Measurements from ENCODE around the gene CCDC150.
"Not testable (repeated sequence)": the region's sequence is repeated elsewhere in the genome, so short reads cannot be mapped to it uniquely, and the experiment has no call there.

Gene CCDC150

DNA sequence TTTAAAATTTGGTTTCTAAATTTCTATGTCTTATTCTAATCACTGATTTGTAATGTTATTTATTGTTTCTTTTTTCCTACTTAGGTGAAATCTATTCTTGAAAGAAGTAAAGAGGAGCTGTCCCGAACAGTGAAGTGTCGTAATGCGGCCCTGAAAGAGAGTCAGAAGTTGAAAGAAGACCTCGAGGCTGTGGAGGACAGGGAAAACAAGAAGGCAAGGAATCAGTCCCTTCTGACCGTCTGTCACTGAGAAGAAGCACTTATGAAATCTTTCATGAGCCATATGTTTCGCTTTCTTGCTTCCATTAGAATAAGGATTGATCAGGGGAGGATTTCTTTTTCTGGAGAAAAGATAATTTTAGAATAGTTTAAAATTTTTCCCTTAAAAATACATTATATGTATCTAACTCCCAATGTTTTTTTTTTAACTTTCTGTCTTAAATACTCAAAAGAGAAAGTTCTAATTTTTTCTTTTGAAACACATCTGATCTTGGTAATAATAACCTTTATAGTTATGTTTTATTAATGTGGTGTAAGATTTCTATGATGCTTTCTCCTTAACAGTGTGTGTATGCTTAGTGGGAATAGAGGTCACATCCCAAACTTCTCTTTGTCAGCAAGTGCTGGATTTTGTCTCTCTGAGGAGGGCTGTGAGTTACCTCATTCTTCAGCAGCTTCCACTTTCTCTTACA lies 79.0 kb downstream of the CCDC150 start:
- DNase-seq, result no peak

DNA sequence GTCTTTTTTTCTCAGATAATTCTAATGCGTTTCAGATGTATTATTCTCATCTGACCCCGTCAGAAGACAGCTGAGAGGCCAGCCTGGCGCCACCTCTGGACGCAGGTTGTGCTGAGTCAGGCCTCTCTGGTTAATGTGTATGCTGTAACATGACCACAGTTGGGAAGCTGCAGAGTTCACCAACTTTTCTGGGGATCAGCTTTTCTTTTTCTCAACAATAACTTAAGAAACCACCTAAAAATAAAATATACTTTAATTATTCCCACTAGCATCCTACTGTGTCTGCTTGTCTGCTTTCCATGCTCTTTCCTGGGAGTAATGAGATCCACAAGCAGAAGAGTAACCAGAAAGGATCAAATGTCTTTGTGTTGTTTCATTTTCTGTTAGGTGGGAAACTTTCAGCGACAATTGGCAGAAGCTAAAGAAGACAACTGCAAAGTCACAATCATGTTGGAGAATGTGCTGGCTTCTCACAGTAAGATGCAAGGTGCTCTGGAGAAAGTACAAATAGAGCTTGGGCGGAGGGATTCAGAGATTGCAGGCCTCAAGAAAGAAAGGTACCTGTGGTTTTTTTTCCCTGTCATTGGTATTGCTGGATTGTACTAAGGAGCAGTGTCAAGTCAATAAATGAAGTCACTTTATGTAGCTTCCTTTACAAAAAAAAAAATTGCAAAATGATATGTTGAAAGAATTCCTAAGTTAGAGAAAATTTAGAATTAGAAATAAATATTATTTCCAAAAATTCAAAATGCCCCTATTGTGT lies 79.8 kb downstream of the CCDC150 start:
- peak in 1 of 2 experiments; percentile 7 for DNase-seq

DNA sequence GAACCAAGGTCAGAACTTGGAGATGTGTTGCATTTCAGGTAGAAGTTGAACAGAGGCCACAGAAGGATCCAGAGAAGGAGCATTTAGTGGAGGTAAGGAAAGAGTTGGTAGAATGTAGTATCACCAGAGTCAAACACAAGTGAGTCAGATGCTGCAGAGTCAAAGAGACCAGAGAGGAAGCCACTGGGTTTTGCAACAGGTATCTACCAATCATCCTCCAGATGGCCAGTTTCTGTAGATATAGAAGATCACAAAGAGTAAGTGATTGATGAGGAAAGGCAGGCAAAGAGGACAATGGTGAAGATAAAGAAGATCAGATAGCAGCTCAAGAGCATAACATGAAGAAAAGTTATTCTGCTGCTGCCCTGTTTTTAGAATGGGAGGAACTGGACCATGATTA lies 84.1 kb downstream of the CCDC150 start:
- no peak for DNase-seq

DNA sequence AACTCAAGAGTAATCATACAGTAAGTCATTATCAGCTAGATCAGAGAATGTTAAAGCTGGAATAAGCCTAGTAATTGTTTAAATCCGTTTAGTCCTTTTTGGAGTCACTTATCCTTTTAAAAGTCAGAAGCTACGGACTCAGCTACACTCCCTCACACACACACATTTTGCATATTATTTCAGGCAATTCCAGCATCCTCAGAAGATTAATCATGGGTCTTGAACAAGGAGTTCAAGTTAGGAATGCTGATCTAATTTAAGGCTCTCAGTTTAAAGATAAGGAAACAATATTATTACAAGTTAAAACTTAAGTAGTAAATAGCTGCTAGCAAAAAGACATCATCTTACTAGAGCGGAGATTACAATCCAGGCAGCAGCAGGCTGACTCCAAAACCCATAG lies 85.7 kb downstream of the CCDC150 start:
- no peak for DNase-seq

DNA sequence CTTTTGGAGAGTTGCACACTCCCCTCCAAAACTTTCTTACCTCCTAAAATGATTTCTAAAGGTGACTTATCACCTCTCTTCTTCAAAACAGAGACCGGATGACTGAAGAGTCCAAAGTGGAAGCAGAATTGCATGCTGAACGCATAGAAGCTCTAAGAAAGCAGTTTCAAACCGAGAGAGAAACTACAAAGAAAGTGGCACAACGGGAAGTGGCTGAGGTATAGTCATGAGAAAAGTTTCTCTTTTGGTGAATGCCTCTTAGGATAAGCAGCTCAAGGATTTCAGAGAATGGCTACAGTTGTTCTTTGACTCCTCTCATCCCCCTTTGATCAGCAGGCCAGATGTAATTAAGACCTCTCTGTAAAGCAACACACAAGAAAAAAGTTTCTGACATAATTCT lies 86.4 kb downstream of the CCDC150 start:
- no peak for DNase-seq

DNA sequence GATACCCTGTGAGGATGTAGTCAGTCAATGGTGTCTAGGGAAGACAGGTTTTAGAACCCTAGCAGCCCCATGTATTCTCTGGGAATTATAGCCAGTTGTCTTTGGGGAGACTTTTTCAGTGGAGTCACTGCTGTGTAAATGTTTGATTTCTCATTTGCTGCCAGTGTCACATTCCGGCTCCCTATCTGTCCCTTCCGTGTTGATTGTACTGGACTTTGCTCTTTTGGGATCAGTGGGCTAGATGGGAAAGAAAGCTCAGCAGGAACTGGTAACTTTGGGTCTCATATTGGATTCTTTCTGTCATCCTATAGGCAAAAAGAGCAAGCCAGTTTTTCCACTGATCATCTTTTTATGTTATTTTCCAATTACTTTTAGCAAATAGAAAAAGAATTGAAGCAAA lies 89.9 kb downstream of the CCDC150 start:
- DNase-seq, result no peak

DNA sequence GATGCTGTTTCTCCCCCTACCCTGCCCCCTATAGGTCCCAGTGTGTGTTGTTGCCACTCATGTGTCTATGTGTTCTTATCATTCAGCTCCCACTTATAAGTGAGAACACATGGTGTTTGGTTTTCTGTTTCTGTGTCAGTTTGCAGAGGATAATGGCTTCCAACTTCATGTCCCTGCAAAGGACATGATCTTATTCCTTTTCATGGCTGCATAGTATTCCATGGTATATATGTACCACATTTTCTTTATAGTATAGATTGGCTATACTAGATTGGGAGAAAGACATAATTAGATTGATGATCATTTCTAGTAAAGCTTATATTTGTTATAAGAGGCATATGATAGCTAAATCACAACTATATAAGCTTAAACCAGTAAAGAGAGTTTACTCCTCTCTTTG lies 97.1 kb downstream of the CCDC150 start:
- not testable (repeated sequence) for DNase-seq

DNA sequence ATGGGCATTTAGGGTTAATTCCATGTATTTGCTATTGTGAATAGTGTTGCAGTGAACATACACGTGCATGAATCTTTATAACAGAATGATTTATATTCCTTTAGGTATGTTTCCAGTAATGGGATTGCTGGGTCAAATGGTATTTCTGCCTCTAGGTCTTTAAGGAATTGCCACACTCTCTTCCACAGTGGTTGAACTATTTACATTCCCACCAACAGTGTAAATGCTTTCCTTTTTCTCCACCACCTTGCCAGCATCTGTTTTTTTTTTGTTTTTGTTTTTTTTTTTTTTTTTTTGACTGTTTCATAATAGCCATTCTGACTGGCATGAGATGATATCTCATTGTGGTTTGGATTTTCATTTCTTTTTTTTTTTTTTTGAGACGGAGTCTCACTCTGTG lies 97.5 kb downstream of the CCDC150 start:
- no peak for DNase-seq

DNA sequence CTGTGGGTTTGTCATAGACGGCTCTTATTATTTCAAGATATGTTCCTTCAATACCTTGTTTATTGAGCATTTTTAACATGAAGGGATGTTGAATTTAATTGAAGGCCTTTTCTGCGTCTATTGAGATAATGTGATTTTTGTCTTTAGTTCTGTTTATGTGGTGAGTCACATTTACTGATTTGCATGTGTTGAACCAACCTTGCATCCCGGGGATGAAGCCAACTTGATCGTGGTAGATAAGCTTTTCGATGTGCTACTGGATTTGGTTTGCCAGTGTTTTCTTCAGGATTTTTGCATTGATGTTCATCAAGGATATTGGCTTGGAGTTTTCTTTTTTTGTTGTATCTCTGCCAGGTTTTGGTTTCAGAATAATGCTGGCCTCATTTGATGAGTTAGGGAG lies 99.5 kb downstream of the CCDC150 start:
- no peak for DNase-seq

DNA sequence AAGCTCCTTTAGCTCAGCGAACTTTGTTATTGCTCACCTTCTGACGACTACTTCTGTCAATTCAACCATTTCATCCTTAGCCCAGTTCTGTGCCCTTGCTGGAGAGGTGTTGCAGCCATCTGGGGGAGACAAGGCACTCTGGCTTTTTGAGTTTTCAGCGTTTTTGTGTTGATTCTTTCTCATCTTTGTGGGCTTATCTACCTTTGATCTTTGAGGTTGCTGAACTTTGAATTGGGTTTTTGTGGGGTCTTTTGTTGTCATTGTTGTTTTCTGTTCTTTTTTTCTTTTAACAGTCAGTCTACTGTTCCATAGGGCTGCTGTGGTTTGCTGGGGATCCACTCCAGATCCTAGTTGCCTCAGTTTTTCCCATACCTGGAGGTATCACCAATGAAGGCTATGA lies 102.7 kb downstream of the CCDC150 start:
- no peak for DNase-seq

DNA sequence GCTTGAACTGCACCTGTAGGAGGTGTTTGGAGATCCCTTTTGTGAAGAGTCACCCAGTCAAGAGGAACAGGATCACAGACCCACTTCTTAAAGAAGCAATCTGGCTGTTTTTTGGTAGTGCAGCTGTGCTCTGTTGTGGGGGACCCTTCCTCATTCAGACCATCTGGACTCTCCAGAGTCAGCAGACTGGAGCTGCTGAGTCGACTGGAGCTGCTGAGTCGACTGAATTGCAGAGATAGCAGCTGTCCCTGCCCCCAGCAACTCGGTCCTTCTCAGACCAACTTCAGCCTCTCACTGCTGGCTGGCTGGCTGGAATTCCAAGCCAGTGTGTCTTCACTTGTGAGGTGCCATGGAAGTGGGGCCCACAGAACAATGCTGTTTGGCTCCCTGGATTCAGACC lies 103.2 kb downstream of the CCDC150 start:
- no peak for DNase-seq

DNA sequence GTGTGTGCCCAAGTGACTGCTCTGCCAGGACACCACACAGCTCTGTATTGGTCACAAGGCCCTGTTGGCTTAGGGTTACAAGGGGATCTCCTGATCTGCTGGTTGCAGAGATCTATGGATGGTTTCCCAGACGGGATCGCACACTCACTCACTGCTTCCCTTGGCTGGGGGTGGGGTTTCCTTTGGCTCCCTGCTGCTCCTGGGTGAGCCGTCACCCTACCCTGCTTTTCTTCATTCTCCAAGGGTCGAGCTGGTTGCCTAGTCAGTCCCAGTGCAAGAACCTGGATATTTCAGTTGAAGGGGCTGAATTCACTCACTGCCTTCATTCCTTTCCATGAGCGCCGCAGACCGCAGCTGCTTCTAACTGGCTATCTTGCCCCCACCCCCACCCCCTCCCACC lies 103.7 kb downstream of the CCDC150 start:
- DNase-seq, result no peak

DNA sequence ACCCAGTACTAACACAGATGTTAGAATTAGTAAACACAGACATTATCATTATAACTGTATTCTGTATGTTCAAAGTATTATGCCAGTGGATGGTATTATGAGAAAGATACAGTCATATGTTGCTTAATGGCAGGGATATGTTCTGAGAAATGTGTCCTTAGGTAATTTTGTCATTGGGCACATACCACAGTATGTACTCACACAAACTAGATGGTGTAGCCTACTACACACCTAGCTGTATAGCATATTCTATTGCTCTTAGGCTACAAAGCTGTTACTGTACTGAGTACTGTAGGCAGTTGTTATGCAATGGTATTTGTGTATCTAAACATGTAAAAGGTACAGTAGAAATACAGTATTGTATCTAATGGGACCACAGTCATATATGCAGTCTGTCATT lies 106.2 kb downstream of the CCDC150 start:
- DNase-seq, result no peak

DNA sequence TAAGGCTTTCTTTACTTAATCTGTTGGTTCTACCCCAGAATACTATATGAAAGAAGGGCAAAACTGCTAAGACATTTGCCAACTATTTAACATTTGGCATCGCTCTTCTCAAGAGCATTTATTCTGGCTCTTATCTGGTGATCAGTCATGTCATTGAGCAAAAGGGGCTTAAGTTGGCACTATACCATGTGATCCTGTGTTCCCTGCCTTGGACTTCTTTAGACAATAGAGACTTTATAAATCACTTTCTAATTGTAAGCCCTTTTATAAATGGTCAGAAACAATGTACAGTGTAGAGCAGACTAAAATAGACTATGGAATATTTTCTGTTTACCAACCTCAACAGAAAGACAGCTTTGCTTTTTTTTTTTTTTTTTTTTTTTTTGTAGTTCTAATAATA lies 107.9 kb downstream of the CCDC150 start:
- no peak for DNase-seq

DNA sequence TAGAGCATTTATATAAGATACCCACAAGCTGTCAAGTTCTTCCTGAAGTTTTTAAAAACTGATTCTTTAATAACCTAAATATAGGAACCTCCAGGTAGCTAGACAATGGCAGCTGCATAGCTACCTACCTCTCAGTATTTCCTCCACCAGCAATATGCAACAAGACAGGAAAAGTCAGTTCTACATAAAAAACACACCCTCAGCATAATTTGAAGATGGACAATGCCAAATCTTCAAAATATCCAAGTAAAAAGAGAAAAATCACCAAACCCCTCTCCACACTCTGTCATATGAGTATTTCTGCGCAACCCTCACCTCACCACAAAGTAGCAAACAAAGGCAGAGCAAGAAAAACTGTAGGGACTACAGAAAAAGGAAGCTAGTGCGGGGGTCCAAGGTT lies 108.6 kb downstream of the CCDC150 start:
- no peak for DNase-seq

DNA sequence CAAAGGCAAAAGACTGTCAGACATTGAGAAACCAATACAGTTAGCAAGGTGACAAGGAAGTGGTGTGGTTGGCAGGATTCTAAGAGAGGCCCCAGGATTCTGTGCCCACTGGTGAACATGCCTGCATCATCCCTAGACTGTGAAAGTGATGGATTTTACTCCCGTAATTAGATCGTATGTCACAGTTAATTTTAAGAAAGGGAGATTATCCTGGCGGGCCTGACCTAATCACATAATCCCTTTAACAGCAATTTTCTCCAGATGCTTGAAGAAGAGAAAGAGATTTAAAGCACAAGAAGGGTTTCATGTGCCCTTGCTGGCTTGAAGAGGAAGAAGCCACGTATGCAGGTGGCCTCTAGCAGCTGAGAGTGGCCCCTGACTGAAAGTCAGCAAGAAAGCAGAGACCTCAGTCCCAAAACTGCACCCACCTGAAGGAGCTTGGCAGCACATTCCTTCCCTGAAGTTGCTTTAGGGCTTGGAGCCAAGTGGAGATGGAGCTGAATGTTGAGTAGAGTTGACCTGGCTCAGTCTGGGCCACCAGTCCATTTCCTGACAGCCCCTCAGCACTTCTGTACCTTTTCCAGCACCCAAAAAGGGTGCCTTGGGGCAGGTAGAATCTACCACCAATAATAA lies 110.9 kb downstream of the CCDC150 start:
- no peak for DNase-seq

DNA sequence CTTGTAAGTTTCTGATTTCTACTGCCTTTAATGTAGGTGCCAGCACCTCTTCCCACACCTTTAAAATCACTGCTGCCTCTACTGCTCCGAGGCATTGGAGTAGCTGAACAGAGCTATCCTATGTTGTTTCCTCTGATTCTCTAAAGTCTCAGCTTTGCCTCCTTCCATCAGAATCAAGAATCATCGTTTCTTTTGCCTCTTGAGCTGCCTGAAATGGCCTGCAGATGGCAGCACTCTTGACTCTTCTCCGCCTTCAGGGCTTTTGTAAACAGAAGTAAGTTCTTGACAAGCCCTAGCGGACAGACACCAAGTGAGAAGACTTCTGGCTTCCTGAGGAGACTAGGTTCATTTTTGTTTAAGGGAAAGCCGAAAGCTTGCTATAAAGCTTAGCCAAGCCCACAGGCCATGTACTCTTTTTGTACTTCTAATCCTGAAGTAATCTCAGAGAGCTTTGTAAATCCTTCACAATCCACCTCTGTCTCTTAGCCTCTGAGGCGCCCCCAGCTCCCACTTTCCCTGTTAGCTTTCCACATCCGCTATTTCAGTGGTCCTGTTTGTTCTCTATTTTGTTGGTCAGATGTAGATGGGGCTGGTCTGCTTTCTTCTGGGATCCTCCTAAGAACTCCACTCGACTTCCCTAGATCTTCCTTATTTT lies 111.6 kb downstream of the CCDC150 start:
- peak; percentile 16 to 54 for DNase-seq

DNA sequence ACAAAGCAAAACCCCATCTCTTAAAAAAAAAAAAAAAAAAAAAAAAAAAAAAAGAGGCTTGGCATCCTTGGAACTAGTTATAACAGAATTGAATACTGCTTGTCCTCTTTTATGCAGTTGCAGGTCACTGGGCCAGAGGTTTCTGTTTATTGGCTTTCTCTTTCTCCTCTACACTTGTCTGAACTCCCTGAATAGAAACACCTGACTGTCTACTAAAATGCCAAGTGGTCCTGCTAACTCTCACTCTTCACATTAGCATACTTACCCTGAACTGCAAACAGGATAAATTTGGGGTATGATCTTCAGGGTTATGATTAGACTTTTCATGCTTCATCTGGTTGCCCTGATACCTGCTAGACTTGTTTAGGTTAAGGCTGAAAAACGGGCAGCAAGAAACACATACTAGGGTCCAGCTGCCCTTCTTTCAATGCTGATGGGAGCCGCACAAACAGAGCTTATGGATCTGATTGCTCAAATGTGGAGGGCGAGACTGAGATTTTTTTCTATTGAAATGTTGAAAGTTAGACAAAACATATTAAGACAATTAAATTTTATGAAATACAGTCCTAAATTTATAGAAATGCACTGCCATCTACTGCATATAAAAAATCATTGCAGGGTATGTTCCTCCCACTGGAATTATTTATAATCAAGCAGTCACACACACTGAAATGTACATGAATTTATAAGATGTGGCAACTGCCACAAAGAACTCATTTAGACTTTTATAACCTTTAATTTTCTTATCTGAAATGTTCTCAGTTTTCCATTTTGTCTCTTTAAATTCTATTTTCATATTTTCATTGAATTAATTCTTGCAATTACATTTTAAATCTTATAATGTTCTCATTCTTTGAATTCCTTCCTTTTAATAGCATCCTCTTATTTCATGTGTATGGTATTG lies 119.2 kb downstream of the CCDC150 start:
- DNase-seq, result peak in 1 of 2 experiments; percentile 34

DNA sequence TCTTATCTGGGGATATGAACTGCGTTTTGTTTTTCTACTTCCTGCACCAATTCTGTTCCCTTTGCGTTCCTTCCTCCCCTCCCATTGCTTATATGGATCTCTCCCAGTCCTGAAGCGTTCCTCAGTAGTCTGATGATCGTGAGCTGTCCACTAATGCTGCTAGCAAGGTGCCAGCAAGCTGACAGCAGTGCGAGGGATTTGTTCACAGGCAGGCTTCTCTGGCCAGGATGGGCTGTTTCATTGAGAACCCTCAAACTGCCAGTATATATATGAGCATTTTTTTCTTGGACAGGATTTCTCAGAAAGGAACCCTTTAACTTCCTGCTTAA lies 119.8 kb downstream of the CCDC150 start:
- no peak for DNase-seq

DNA sequence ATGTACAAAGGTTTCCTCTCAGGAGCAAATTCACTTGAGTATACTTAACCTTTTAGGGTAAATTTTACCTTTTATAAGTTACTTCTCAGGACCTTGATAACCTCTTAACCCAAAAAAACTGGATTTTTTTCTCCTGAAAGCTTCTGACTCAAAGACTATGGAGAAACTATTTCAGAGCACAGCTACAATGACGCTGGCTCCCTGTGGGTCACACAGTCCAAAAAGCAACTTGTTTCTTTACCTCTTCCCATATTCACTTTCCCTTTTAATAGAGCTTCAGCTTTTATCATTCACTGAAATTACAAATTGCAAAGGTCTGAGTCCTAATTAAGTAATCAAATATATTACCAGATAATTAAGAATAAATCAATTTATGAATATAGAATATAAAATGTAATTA lies 127.6 kb downstream of the CCDC150 start:
- DNase-seq, result no peak

All from SW 1271 (cell line).